Activated T-cell treated with anti-CD3 and anti-CD28 coated beads, Interleukin-2, amount 50 U/mL, for 24 hours (primary cell): ENCODE results near the gene SMAD5.

Source experiments
- DNase-seq: peaks from one replicate; pipeline ENCODE4 v3.0.0-alpha.2; 2020
- H3K27ac Mint-ChIP-seq: 2 replicates; pipeline ENCODE4 v1.8.0; 2020; ENCODE audit warnings: mild to moderate bottlenecking, mixed read lengths
- H3K27me3 Mint-ChIP-seq: 2 replicates; pipeline ENCODE4 v1.8.0; 2020; ENCODE audit warnings: mixed read lengths
- H3K36me3 Mint-ChIP-seq: 2 replicates; pipeline ENCODE4 v1.8.0; 2020; ENCODE audit warnings: low read depth, mixed read lengths
- H3K4me1 Mint-ChIP-seq: 2 replicates; pipeline ENCODE4 v1.8.0; 2020; ENCODE audit warnings: low read depth, mixed read lengths
- H3K4me3 Mint-ChIP-seq: 2 replicates; pipeline ENCODE4 v1.8.0; 2020; ENCODE audit warnings: mild to moderate bottlenecking, moderate library complexity, mixed read lengths
- H3K9me3 Mint-ChIP-seq: 2 replicates; pipeline ENCODE4 v1.8.0; 2020; ENCODE audit warnings: mixed read lengths

SMAD5 gene

DNA sequence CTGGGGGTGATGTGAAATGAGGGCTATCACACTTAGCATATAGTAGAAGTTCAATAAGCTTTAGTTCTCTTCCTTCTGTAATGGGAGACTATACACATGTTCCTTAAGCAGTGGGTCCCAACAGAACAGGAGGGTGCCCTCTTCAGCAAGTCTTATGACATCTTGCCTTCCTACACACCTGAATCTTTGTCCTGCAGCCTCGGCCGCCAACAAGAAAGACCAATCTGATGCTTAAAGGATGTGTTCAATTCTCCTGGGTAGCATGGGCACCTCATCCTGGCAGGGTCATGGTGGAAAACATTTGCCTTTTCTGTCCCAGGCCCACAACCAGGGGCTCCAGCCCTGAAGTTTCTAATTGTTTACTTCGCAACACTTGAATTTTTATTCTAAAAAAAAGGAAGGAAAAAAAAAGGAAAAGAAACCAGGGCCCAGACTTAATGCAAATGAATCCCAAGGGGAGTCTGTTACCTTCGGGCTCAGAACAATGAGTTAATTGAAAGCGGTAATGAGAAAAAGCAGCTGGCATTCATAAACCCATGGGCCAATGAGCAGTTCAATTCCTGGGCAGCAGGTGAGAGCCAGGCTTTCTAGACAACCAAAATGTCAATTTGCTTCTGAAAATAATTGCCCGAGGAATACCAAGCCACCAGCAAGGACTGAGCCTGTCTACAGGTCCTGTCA is 26.2 kb upstream of the SMAD5 start:
- H3K4me3 Mint-ChIP-seq = no peak overlapping the region

GRCh38 chr5:136108180-136108611 is 24.4 kb upstream of the SMAD5 start:
- H3K4me1 Mint-ChIP-seq = peaks cover 1% of the 10 kb centered on the region

More for the DNA sequence above, 26.2 kb upstream of the SMAD5 start:
- H3K9me3 Mint-ChIP-seq = no peaks in the 10 kb centered on the region
- DNase-seq = no peak
- H3K4me1 Mint-ChIP-seq = peaks cover 1% of the 10 kb centered on the region
- no peaks in the 10 kb centered on the region for H3K36me3 Mint-ChIP-seq
- H3K27me3 Mint-ChIP-seq = no peaks in the 10 kb centered on the region
- no peak overlapping the region for H3K27ac Mint-ChIP-seq

GRCh38 chr5:136108766-136109165 is 23.9 kb upstream of the SMAD5 start:
- peaks cover 1% of the 10 kb centered on the region for H3K4me1 Mint-ChIP-seq
- H3K4me3 Mint-ChIP-seq = no peak overlapping the region
- no peaks in the 10 kb centered on the region for H3K27me3 Mint-ChIP-seq
- no peaks in the 10 kb centered on the region for H3K9me3 Mint-ChIP-seq
- DNase-seq = no peak
- H3K27ac Mint-ChIP-seq = no peak overlapping the region
- H3K36me3 Mint-ChIP-seq = no peaks in the 10 kb centered on the region

More at GRCh38 chr5:136108180-136108611, 24.4 kb upstream of the SMAD5 start:
- H3K27ac Mint-ChIP-seq = no peak overlapping the region
- no peak for DNase-seq
- H3K4me3 Mint-ChIP-seq = no peak overlapping the region
- H3K27me3 Mint-ChIP-seq = no peaks in the 10 kb centered on the region
- no peaks in the 10 kb centered on the region for H3K9me3 Mint-ChIP-seq
- no peaks in the 10 kb centered on the region for H3K36me3 Mint-ChIP-seq

- H3K4me3 Mint-ChIP-seq = no peak overlapping the region
- H3K27ac Mint-ChIP-seq = no peak overlapping the region
- H3K9me3 Mint-ChIP-seq = no peaks in the 10 kb centered on the region
- DNase-seq = no peak
- no peaks in the 10 kb centered on the region for H3K27me3 Mint-ChIP-seq
- peaks cover 1% of the 10 kb centered on the region for H3K4me1 Mint-ChIP-seq
- H3K36me3 Mint-ChIP-seq = no peaks in the 10 kb centered on the region
These were observed 23.1 kb upstream of the SMAD5 start for GRCh38 chr5:136109453-136110135.

DNA sequence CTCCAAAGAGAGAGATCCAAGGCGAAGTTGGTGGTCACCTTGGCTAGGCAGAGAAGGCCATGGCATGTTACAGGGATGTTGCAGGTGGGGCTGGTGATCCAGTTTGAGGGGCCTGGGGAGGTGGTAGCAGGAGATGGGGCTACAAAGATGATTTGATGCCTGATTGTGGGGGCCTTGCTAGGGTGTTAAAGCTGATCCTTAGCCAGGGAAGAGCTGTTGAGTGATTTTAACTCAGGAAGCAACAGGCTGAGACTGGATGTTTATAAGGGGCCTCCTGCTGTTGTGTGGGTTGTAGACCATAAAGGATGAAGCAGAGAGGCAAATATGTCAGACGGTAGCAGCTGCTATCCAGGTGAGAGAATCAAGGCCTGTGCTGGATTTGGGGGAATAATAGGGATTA is 19.0 kb upstream of the SMAD5 start:
- Mint-ChIP-seq H3K27ac (no peak overlapping the region), H3K36me3 (no peaks in the 10 kb centered on the region), H3K9me3 (no peaks in the 10 kb centered on the region), H3K27me3 (peaks cover 10% of the 10 kb centered on the region), H3K4me3 (no peak overlapping the region), H3K4me1 (peaks cover 1% of the 10 kb centered on the region)
- DNase-seq = no peak

GRCh38 chr5:136114414-136115125 is 18.1 kb upstream of the SMAD5 start:
- no peaks in the 10 kb centered on the region for H3K9me3 Mint-ChIP-seq
- H3K27me3 Mint-ChIP-seq = peaks cover 13% of the 10 kb centered on the region
- DNase-seq = no peak
- H3K4me3 Mint-ChIP-seq = no peak overlapping the region
- no peak overlapping the region for H3K27ac Mint-ChIP-seq
- H3K36me3 Mint-ChIP-seq = no peaks in the 10 kb centered on the region
- peaks cover 1% of the 10 kb centered on the region for H3K4me1 Mint-ChIP-seq

DNA sequence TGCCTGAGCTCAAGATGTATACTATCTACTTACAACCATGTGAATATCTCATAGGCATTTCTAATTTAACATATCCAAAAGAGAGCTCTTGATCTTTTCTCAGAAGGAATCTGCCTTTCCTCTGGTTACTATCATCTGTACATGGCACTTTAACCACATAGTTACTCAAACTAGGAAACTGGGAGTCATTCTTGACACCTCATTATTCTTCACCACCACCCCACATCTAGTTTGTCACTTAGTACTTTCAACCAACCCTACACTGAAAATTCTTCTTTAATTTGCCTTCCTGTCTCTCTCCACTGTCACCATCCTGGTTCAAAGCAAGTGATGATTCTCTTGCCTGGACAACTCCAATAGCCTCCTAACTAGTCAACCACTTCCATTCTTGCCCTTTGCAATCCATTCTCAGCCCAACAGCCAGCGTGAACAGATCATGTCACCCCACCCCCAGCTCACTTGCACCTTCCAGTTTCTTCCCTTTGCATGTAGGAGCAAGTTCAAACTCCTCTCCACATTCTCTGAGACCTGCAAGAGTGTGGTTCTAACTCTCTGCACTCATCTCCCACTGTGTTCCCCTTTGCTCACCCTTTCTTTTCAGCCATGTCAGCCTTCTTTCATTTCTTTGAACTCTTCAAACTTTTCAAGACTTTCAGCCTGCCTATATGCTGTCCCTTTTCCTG is 17.3 kb upstream of the SMAD5 start:
- Mint-ChIP-seq H3K27ac (no peak overlapping the region), H3K27me3 (peaks cover 13% of the 10 kb centered on the region)
- DNase-seq = no peak

GRCh38 chr5:136120529-136120928 is 12.1 kb upstream of the SMAD5 start:
- H3K27ac Mint-ChIP-seq = no peak overlapping the region
- H3K27me3 Mint-ChIP-seq = peaks cover 31% of the 10 kb centered on the region
- no peak overlapping the region for H3K4me3 Mint-ChIP-seq
- no peaks in the 10 kb centered on the region for H3K36me3 Mint-ChIP-seq
- no peaks in the 10 kb centered on the region for H3K4me1 Mint-ChIP-seq
- H3K9me3 Mint-ChIP-seq = no peaks in the 10 kb centered on the region
- DNase-seq = no peak

More for the DNA sequence above, 17.3 kb upstream of the SMAD5 start:
- H3K36me3 Mint-ChIP-seq = no peaks in the 10 kb centered on the region
- no peaks in the 10 kb centered on the region for H3K9me3 Mint-ChIP-seq
- H3K4me3 Mint-ChIP-seq = no peak overlapping the region
- peaks cover 1% of the 10 kb centered on the region for H3K4me1 Mint-ChIP-seq

DNA sequence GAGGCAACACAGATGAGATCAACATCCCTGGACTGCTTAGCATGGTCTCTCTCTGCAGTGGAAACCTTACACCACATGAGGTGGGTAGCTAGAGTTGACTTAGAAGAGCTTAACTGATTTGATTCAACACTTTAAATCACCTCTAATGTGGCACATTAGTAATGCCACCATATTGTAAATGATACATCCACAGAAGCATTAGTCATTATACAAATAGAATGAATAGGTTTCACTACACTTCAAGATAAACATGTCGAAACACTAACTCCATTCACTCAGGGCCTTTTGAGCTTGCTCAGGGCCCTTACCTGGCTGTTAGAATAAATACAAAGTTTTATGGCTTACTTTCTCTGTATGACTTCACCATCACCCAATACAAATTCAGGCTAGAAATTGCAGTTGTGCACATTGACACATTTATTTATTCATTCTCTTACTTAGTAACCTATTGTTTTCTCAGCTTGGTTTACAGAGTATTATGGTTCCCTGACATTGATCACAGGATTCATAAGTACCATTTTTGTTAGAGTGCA is 9.3 kb upstream of the SMAD5 start:
- H3K36me3 Mint-ChIP-seq = no peaks in the 10 kb centered on the region
- H3K27ac Mint-ChIP-seq = no peak overlapping the region
- peaks cover 41% of the 10 kb centered on the region for H3K27me3 Mint-ChIP-seq
- H3K9me3 Mint-ChIP-seq = no peaks in the 10 kb centered on the region
- H3K4me3 Mint-ChIP-seq = no peak overlapping the region
- DNase-seq = no peak
- H3K4me1 Mint-ChIP-seq = no peaks in the 10 kb centered on the region

- H3K36me3 Mint-ChIP-seq = no peaks in the 10 kb centered on the region
- peaks cover 43% of the 10 kb centered on the region for H3K27me3 Mint-ChIP-seq
- no peaks in the 10 kb centered on the region for H3K9me3 Mint-ChIP-seq
- no peak overlapping the region for H3K27ac Mint-ChIP-seq
- H3K4me1 Mint-ChIP-seq = peaks cover 6% of the 10 kb centered on the region
- no peak for DNase-seq
- no peak overlapping the region for H3K4me3 Mint-ChIP-seq
These were observed 5.1 kb upstream of the SMAD5 start for GRCh38 chr5:136127560-136127959.

- Mint-ChIP-seq H3K36me3 (no peaks in the 10 kb centered on the region), H3K4me1 (peaks cover 8% of the 10 kb centered on the region), H3K27ac (no peak overlapping the region), H3K4me3 (no peak overlapping the region), H3K9me3 (no peaks in the 10 kb centered on the region), H3K27me3 (peaks cover 46% of the 10 kb centered on the region)
- DNase-seq = no peak
These were observed 4.2 kb upstream of the SMAD5 start for GRCh38 chr5:136128481-136128880.

DNA sequence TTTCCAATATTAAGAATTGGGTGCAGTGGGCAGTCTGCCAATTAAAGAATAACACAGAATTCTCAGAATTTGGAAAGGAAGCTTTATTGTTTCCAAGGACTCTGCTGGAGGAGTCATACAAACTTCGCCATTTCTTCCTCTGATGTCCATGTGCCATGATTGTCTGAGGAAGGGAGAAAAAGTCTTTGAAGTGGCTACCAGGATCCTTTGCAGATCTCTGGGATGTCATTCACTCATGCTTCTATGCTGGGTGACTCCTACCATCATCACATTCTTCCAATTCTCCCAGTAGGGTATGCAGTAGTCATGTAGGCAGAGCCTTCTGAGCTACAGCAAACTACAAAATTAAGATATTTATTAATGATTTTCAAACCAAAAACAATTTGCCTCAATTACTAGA is 3.2 kb upstream of the SMAD5 start:
- H3K27ac Mint-ChIP-seq = no peak overlapping the region
- H3K9me3 Mint-ChIP-seq = no peaks in the 10 kb centered on the region
- peaks cover 47% of the 10 kb centered on the region for H3K27me3 Mint-ChIP-seq
- no peak overlapping the region for H3K4me3 Mint-ChIP-seq
- H3K4me1 Mint-ChIP-seq = peaks cover 15% of the 10 kb centered on the region
- no peaks in the 10 kb centered on the region for H3K36me3 Mint-ChIP-seq
- DNase-seq = no peak

DNA sequence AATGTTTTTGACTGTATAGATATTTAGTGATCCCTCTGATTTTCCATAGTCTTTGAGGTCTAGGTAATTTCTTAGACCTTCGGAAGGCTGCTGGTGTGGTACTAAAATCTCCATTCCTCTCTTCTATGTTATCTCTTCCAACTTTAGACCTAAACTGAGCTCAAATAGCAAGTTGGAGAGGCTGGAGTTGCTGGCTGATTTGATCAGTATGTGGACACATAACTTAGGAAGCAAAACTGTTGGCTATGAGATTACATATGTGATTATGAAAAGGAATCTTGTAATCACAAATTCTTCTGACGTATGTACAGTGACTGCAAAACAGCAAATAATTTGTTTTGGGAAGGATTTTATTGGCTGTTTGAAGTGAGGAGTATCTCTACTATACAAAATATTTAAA is 2.1 kb upstream of the SMAD5 start:
- no peaks in the 10 kb centered on the region for H3K9me3 Mint-ChIP-seq
- no peaks in the 10 kb centered on the region for H3K36me3 Mint-ChIP-seq
- peaks cover 23% of the 10 kb centered on the region for H3K4me1 Mint-ChIP-seq
- H3K27me3 Mint-ChIP-seq = peaks cover 53% of the 10 kb centered on the region
- no peak overlapping the region for H3K4me3 Mint-ChIP-seq
- no peak overlapping the region for H3K27ac Mint-ChIP-seq
- no peak for DNase-seq

DNA sequence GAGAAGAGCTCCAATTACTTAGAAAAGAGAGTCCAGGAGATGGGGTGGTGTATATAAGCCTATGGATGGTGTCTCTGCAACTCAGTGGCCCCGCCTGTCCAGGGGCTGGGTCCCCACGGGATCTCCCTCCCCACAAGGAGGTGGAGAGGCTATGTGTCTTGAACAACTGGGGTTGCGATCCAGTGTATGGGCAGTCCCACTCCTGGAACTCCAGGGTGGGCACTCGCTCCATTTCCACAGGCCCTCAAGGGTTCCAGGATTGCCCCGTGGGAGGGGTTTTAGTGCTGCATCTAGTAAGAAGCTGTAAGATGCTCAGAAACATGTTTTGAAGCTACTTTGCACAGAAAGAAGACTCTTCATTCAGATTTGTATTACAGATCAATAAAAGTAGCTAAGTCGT is 558 bp upstream of the SMAD5 start:
- Mint-ChIP-seq H3K27me3 (peaks cover 45% of the 10 kb centered on the region), H3K9me3 (no peaks in the 10 kb centered on the region), H3K36me3 (no peaks in the 10 kb centered on the region), H3K4me1 (peaks cover 26% of the 10 kb centered on the region), H3K27ac (no peak overlapping the region), H3K4me3 (peak overlapping the region; percentile 82)
- DNase-seq = peak; percentile 35
